Upper lobe of left lung (tissue), 6 donors: ENCODE measurements around the gene SMOC2. TPM values are rescaled to one million over a fixed set of nuclear protein-coding genes. Genes with fewer than 3 reads are reported as not detected.

ENCODE experiments used
- ATAC-seq, 2 donors: fragments of 200-7000 bp; cut with Tn5 transposase; one replicate each; pipeline ENCODE4 v1.9.1; 2022; ENCODE audit warnings: mild to moderate bottlenecking in 2 of 2, moderate library complexity in 2 of 2; ENCODE audit not compliant: low FRiP score in 2 of 2
- DNase-seq, 2 donors: peaks; one replicate each; pipeline ENCODE4 v3.0.0-alpha.2; 2019 to 2020
- H3K27ac ChIP-seq, 4 donors: fragments of 200-600 bp; sonication (generic); one replicate each; pipeline ENCODE4 v1.5.1; 2016 to 2019
- H3K27me3 ChIP-seq, 4 donors: fragments of 200-600 bp; sonication (generic); one replicate each; pipeline ENCODE4 v1.5.1; 2017 to 2019
- H3K36me3 ChIP-seq, 4 donors: fragments of 200-600 bp; sonication (generic); one replicate each; pipeline ENCODE4 v1.5.1; 2016 to 2019
- H3K4me1 ChIP-seq, 4 donors: fragments of 200-600 bp; sonication (generic); one replicate each; pipeline ENCODE4 v1.5.1; 2018 to 2019
- H3K4me3 ChIP-seq, 4 donors: fragments of 200-600 bp; sonication (generic); one replicate each; pipeline ENCODE4 v1.5.1; 2017 to 2019; ENCODE audit warnings: mild to moderate bottlenecking in 2 of 4, moderate library complexity in 1 of 4
- H3K9me3 ChIP-seq, 4 donors: fragments of 200-600 bp; sonication (generic); one replicate each; pipeline ENCODE4 v1.5.1; 2018 to 2019
- CTCF ChIP-seq, 6 experiments: fragments of 450-650 bp in 4 of 6; fragments of 200-600 bp in 2 of 6; sonication (generic) in 2 of 6; IDR thresholded peaks; one replicate each; pipeline ENCODE4 v1.5.1; 2016 to 2019; ENCODE audit warnings: antibody characterized with exemption in 6 of 6
- EP300 ChIP-seq, 4 donors: sonication (generic); formaldehyde crosslinking; IDR thresholded peaks; one replicate each; pipeline ENCODE4 v1.5.1; 2017; ENCODE audit warnings: antibody characterized with exemption in 4 of 4, control low read depth in 2 of 4
- POLR2A ChIP-seq, 4 donors: fragments of 450-650 bp; IDR thresholded peaks; one replicate each; pipeline ENCODE4 v1.5.1; 2016 to 2017; ENCODE audit warnings: antibody characterized with exemption in 4 of 4, mild to moderate bottlenecking in 2 of 4
- POLR2AphosphoS5 ChIP-seq, 2 donors: sonication (generic); formaldehyde crosslinking; IDR thresholded peaks; one replicate each; pipeline ENCODE4 v1.5.1; 2017; ENCODE audit warnings: antibody characterized with exemption in 2 of 2
- WGBS, 2 donors: methylation state at CpG; one replicate each; pipeline ENCODE4 v1.1.5; 2017 to 2018; 5-methylcytosine and 5-hydroxymethylcytosine counted together
- total RNA-seq, 6 donors: library from RNA; depleted of rRNA in 4 of 6; stranded (reverse); fragments of >200 nt in 4 of 6; gene quantifications; one replicate each; pipeline versions ENCODE4 v1.1.0 to v1.2.1, GENCODE V29; 2016 to 2021
- donor health status: DM: no; HTN: no; CAD: no; lungs with moderate emphysema.
- donor health status: DM: no; HTN: yes; CAD: no; lungs with severe emphysema.

The SMOC2 gene
- total RNA-seq, 6 donors from 2014 or later, result 1.0 to 18.9 (median 5.0) TPM

GRCh38 chr6:168418711-168419121 lies 22.3 kb upstream of the SMOC2 start:
- no peak overlapping the region for H3K4me3 ChIP-seq
- H3K36me3 ChIP-seq, result no peaks in the 10 kb centered on the region
- H3K9me3 ChIP-seq, result no peaks in the 10 kb centered on the region
- no peak overlapping the region for H3K27ac ChIP-seq
- peak; percentile 39 to 56 for ATAC-seq
- TF ChIP-seq CTCF (IDR thresholded peaks at IDR 0.05), result no peak
- TF ChIP-seq EP300 (IDR thresholded peaks at IDR 0.05), result no peak
- no peak for TF ChIP-seq POLR2AphosphoS5 (IDR thresholded peaks at IDR 0.05)
- TF ChIP-seq POLR2A (IDR thresholded peaks at IDR 0.05), result no peak
- 63 to 72% methylated on average over 5 to 6 of the region's 7 CpGs for WGBS, 2 donors
- peak in 1 of 2 donors; percentile 29 for DNase-seq
- H3K27me3 ChIP-seq, result no peaks in the 10 kb centered on the region
- peaks cover 0 to 7% (median 4%) of the 10 kb centered on the region in 4 donors for H3K4me1 ChIP-seq

GRCh38 chr6:168419569-168419968 lies 21.4 kb upstream of the SMOC2 start:
- 83 to 89% methylated on average over 9 of the region's 9 CpGs for WGBS, 2 donors

GRCh38 chr6:168420084-168420483 lies 20.9 kb upstream of the SMOC2 start:
- H3K27me3 ChIP-seq, result no peaks in the 10 kb centered on the region
- H3K9me3 ChIP-seq, result no peaks in the 10 kb centered on the region
- DNase-seq, result no peak
- WGBS, 2 donors, result 89 to 96% methylated on average over 9 of the region's 9 CpGs
- H3K36me3 ChIP-seq, result no peaks in the 10 kb centered on the region
- TF ChIP-seq POLR2A (IDR thresholded peaks at IDR 0.05) (no peak), EP300 (IDR thresholded peaks at IDR 0.05) (no peak), POLR2AphosphoS5 (IDR thresholded peaks at IDR 0.05) (no peak), CTCF (IDR thresholded peaks at IDR 0.05) (no peak)
- no peak overlapping the region for H3K27ac ChIP-seq
- ATAC-seq, result no peak
- no peak overlapping the region for H3K4me3 ChIP-seq
- H3K4me1 ChIP-seq, result peaks cover 0 to 7% (median 4%) of the 10 kb centered on the region in 4 donors

More at GRCh38 chr6:168419569-168419968, 21.4 kb upstream of the SMOC2 start:
- DNase-seq (no peak), ATAC-seq (no peak)
- Histone ChIP-seq H3K36me3 (no peaks in the 10 kb centered on the region), H3K9me3 (no peaks in the 10 kb centered on the region), H3K4me3 (no peak overlapping the region), H3K27me3 (no peaks in the 10 kb centered on the region), H3K4me1 (peaks cover 0 to 7% (median 4%) of the 10 kb centered on the region in 4 donors), H3K27ac (no peak overlapping the region)
- no peak for TF ChIP-seq CTCF (IDR thresholded peaks at IDR 0.05)
- no peak for TF ChIP-seq POLR2A (IDR thresholded peaks at IDR 0.05)
- no peak for TF ChIP-seq EP300 (IDR thresholded peaks at IDR 0.05)
- TF ChIP-seq POLR2AphosphoS5 (IDR thresholded peaks at IDR 0.05), result no peak

- no peak for ATAC-seq
- WGBS, 2 donors, result 82 to 89% methylated on average over 13 of the region's 13 CpGs
- no peak for TF ChIP-seq POLR2A (IDR thresholded peaks at IDR 0.05)
- TF ChIP-seq CTCF (IDR thresholded peaks at IDR 0.05), result no peak
- no peak for TF ChIP-seq POLR2AphosphoS5 (IDR thresholded peaks at IDR 0.05)
- TF ChIP-seq EP300 (IDR thresholded peaks at IDR 0.05), result no peak
- H3K4me3 ChIP-seq, result no peak overlapping the region
- H3K27me3 ChIP-seq, result no peaks in the 10 kb centered on the region
- H3K36me3 ChIP-seq, result no peaks in the 10 kb centered on the region
- no peak overlapping the region for H3K27ac ChIP-seq
- peaks cover 0 to 7% (median 4%) of the 10 kb centered on the region in 4 donors for H3K4me1 ChIP-seq
- H3K9me3 ChIP-seq, result no peaks in the 10 kb centered on the region
- DNase-seq, result peak in 1 of 2 donors; percentile 26
These were observed 20.3 kb upstream of the SMOC2 start for GRCh38 chr6:168420706-168421105.

GRCh38 chr6:168427184-168427583 lies 13.8 kb upstream of the SMOC2 start:
- H3K27me3 ChIP-seq, result no peaks in the 10 kb centered on the region
- 86 to 88% methylated on average over 8 of the region's 8 CpGs for WGBS, 2 donors
- H3K4me3 ChIP-seq, result no peak overlapping the region
- ATAC-seq (no peak), DNase-seq (peak in 1 of 2 donors; percentile 25)
- TF ChIP-seq POLR2AphosphoS5 (IDR thresholded peaks at IDR 0.05), result no peak
- no peak overlapping the region for H3K27ac ChIP-seq
- no peaks in the 10 kb centered on the region for H3K9me3 ChIP-seq
- no peaks in the 10 kb centered on the region for H3K4me1 ChIP-seq
- H3K36me3 ChIP-seq, result no peaks in the 10 kb centered on the region
